ENCODE measurements around the gene DAZAP2. TPM values are rescaled to one million over a fixed set of nuclear protein-coding genes. Genes with fewer than 3 reads are reported as not detected.
A peak's percentile ranks its signal among the peaks of the same experiment; 100 is the strongest.
"Not testable (repeated sequence)": the region's sequence is repeated elsewhere in the genome, so short reads cannot be mapped to it uniquely, and the experiment has no call there.

Gene DAZAP2
- total RNA-seq, 1 donor from 2014 or later, result 179 TPM

DNA sequence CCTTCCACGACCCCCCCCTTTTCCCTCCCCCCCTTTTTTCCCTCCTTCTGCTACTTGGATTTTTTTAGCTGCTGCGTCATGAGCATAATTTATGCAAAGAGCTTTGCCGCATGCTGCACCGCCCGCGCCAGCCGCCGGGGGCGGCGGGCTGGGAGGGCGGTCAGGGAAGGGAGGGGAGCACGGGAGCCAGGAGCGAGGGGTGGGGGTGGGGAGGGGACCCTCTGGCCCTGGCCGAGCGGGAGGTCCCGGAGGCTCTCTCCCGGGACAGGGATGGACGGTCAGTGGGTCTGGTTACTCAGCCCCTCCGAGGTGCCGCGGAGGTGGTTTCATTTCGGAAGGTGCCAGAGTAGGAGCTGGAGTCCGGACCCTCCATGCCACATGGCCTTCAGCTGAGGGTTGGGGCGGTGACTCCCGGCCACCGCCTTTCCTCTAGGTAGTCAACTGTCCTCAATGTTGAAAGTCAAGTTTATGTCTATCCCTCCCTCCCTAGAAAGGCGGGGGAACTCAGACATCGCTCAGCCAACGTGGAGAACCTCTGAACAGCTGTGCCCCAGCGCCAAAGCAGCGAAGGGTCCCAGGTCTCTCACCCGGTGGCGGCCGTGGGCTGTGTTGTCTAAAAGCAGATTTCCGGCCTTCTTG lies 20.5 kb upstream of the DAZAP2 start, which contains the start of gene POU6F1:
POU6F1 (minus strand) TSS at position 95 of the 639 bp plus-strand sequence. CDS start 11,226 bp downstream, outside the sequence.
- peak; percentile 63 for DNase-seq
- Histone ChIP-seq H3K36me3 (no peaks in the 10 kb centered on the region), H3K4me1 (peaks cover 31% of the 10 kb centered on the region), H3K9me3 (replicated peaks) (no peaks in the 10 kb centered on the region), H3K4me3 (peak within 1 kb of the TSS; percentile 91), H3K27ac (replicated peaks) (peak within 1 kb of the TSS; percentile 96), H3K27me3 (ENCODE audit: low read depth) (no peaks in the 10 kb centered on the region)
- intact Hi-C loops (cut with micrococcal nuclease), result no loop called here
- TF ChIP-seq, protein P1, sequence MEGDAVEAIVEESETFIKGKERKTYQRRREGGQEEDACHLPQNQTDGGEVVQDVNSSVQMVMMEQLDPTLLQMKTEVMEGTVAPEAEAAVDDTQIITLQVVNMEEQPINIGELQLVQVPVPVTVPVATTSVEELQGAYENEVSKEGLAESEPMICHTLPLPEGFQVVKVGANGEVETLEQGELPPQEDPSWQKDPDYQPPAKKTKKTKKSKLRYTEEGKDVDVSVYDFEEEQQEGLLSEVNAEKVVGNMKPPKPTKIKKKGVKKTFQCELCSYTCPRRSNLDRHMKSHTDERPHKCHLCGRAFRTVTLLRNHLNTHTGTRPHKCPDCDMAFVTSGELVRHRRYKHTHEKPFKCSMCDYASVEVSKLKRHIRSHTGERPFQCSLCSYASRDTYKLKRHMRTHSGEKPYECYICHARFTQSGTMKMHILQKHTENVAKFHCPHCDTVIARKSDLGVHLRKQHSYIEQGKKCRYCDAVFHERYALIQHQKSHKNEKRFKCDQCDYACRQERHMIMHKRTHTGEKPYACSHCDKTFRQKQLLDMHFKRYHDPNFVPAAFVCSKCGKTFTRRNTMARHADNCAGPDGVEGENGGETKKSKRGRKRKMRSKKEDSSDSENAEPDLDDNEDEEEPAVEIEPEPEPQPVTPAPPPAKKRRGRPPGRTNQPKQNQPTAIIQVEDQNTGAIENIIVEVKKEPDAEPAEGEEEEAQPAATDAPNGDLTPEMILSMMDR (IDR thresholded peaks at IDR 0.05; ENCODE audit: borderline replicate concordance), result peak; percentile 72

DNA sequence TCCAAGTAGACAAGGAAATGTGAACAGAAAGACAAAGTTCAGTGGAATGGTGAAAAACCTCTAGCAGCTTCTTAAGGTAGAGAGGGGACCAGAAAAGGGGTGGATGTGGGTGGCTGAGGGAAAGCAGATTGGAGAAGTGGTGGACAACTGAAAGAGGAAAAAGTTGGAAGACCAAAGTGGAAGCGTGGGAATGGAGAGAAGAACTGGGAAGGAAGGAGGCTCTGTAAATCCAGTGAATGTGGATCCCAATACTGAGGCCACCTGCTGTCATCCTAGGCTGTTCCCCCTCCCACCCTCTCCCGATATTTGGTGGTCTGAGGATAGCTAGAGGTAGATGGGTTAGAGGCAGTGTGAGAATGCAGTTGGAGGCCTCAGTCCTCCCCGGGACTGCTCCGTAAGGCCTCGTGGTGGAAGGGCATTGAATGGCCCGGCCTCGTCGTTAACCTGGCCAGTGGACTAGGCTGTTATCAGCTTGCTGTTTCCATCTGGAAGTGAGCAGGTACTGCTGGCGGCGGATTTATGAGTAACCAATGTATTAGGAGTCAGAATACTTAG lies 19.9 kb upstream of the DAZAP2 start:
- TF ChIP-seq, protein P1 (IDR thresholded peaks at IDR 0.05; ENCODE audit: borderline replicate concordance), result no peak
- Histone ChIP-seq H3K36me3 (no peaks in the 10 kb centered on the region), H3K4me1 (peaks cover 31% of the 10 kb centered on the region), H3K4me3 (peak overlapping the region; percentile 91), H3K9me3 (replicated peaks) (no peaks in the 10 kb centered on the region), H3K27ac (replicated peaks) (peak overlapping the region; percentile 96), H3K27me3 (ENCODE audit: low read depth) (no peaks in the 10 kb centered on the region)
- DNase-seq, result no peak
- intact Hi-C loops (cut with micrococcal nuclease), result no loop called here

DNA sequence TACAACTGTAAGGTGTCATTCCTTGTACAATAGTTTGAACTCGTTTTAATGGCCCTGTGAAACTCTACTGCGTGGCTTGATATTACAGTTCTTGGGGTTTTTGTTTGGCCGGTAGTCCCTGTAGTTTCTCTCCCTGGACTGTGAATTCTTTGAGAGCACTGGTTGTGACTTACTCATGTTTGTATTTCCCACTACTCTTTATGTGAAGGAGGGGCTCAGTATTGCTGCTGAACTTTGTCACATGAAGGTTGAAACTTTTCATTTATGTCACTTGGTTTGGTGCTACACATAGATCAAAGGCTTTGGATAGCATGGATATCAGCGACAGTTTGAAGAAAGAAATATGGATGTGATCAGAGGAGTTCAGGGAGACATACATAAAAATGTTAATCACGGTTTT lies 19.3 kb upstream of the DAZAP2 start:
- H3K4me1 ChIP-seq, result peaks cover 31% of the 10 kb centered on the region
- H3K9me3 ChIP-seq (replicated peaks), result no peaks in the 10 kb centered on the region
- no peak for DNase-seq
- TF ChIP-seq, protein P1 (IDR thresholded peaks at IDR 0.05; ENCODE audit: borderline replicate concordance), result no peak
- no peaks in the 10 kb centered on the region for H3K36me3 ChIP-seq
- peak overlapping the region; percentile 96 for H3K27ac ChIP-seq (replicated peaks)
- no peaks in the 10 kb centered on the region for H3K27me3 ChIP-seq (ENCODE audit: low read depth)
- intact Hi-C loops (cut with micrococcal nuclease), result no loop called here
- no peak overlapping the region for H3K4me3 ChIP-seq

DNA sequence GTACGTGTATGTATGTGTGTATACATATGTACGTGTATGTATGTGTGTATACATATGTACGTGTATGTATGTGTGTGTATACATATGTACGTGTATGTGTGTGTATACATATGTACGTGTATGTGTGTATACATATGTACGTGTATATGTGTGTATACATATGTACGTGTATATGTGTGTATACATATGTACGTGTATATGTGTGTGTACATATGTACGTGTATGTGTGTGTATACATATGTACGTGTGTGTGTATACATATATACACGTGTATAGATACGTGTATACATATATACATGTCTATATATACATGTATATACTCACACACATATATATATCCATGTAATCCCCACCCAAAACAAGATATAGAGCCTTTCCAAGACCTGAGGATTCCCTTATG lies 18.8 kb upstream of the DAZAP2 start:
- H3K27ac ChIP-seq (replicated peaks); H3K4me3 ChIP-seq; H3K36me3 ChIP-seq; DNase-seq; H3K9me3 ChIP-seq (replicated peaks); intact Hi-C loops (cut with micrococcal nuclease); H3K27me3 ChIP-seq (ENCODE audit: low read depth): not testable (repeated sequence)
- H3K4me1 ChIP-seq, result peaks cover 31% of the 10 kb centered on the region

DNA sequence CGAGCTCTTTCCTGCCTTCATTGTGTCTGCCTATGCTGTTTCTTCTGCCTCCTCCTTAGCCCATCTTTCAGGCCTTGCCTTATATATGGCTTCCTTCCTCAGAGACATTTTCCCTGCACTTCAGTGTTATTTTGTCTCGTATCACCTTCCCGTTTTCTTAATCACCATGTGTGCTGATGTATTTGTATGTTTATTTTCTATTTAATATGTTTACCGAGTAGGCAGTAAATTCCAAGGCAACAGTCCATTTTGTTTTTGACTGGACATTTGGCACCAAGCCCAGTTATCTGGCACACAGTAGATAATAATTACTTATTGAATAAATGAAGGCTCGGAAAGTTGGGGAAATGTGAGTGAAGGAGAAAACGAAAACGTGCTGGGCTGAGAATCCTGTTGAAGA lies 16.2 kb upstream of the DAZAP2 start:
- H3K4me1 ChIP-seq, result peaks cover 17% of the 10 kb centered on the region
- no peak overlapping the region for H3K27ac ChIP-seq (replicated peaks)
- intact Hi-C loops (cut with micrococcal nuclease), result no loop called here
- no peak overlapping the region for H3K4me3 ChIP-seq
- no peak for DNase-seq
- TF ChIP-seq, protein P1 (IDR thresholded peaks at IDR 0.05; ENCODE audit: borderline replicate concordance), result no peak
- no peaks in the 10 kb centered on the region for H3K9me3 ChIP-seq (replicated peaks)
- H3K27me3 ChIP-seq (ENCODE audit: low read depth), result no peaks in the 10 kb centered on the region
- H3K36me3 ChIP-seq, result no peaks in the 10 kb centered on the region

DNA sequence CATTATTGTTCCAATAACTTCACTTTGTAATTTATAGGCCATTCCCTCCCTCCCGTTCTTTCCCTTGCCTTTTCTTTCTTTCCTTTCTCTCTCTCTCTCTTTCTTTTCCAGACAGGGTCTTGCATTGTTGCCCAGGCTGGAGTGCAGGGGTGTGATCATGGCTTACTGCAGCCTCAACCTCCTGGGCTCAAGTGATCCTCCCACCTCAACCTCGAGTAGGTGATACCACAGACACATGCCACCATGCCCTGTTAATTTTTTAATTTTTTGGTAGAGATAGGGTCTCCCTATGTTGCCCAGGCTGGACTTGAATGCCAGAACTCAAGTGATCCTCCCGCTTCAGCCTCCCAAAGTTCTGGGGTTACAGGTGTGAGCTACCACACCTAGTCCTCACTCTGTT lies 14.0 kb upstream of the DAZAP2 start:
- Histone ChIP-seq H3K27me3 (ENCODE audit: low read depth) (no peaks in the 10 kb centered on the region), H3K4me1 (no peaks in the 10 kb centered on the region), H3K36me3 (no peaks in the 10 kb centered on the region), H3K27ac (replicated peaks) (no peak overlapping the region), H3K4me3 (no peak overlapping the region), H3K9me3 (replicated peaks) (no peaks in the 10 kb centered on the region)
- TF ChIP-seq, protein P1 (IDR thresholded peaks at IDR 0.05; ENCODE audit: borderline replicate concordance), result no peak
- no peak for DNase-seq
- intact Hi-C loops (cut with micrococcal nuclease), result no loop called here

All from left ventricle myocardium inferior (tissue), 1 donor.